H1 (cell line): ENCODE data around the gene NCOA5. TPM values are rescaled to one million over a fixed set of nuclear protein-coding genes. Genes with fewer than 3 reads are reported as not detected.

Experiments
- ATF3 ChIP-seq: IDR thresholded peaks from 2 replicates; pipeline ENCODE4 v1.6.1; 2011; ENCODE audit warnings: low read depth, mild to moderate bottlenecking, low read length; ENCODE audit not compliant: insufficient read depth
- CBX5 ChIP-seq: fragments of 300-800, 300-1000 bp; sonication (generic); IDR thresholded peaks from 2 replicates; pipeline ENCODE4 v1.7.1; 2016; ENCODE audit warnings: antibody characterized with exemption, low read length, low read depth
- CHD7 ChIP-seq: fragments of 300-600 bp; sonication (generic); IDR thresholded peaks from 2 replicates; pipeline ENCODE4 v1.7.1; 2012; ENCODE audit warnings: low read length, moderate library complexity, mild to moderate bottlenecking, inconsistent platforms; ENCODE audit not compliant: insufficient replicate concordance
- CTBP2 ChIP-seq: IDR thresholded peaks from 2 replicates; pipeline ENCODE4 v1.7.0; 2011; ENCODE audit warnings: borderline replicate concordance, mild to moderate bottlenecking, moderate library complexity, mixed read lengths, low read length; ENCODE audit not compliant: insufficient read depth, insufficient read length
- FOSL1 ChIP-seq: IDR thresholded peaks from 2 replicates; pipeline ENCODE4 v1.6.1; 2011; ENCODE audit warnings: mild to moderate bottlenecking, low read depth, low read length, moderate library complexity; ENCODE audit not compliant: insufficient read depth
- HDAC2 ChIP-seq, 2 experiments: fragments of 300-600 bp in 1 of 2; sonication (generic) in 1 of 2; IDR thresholded peaks; 2 replicates each; pipeline ENCODE4 v1.6.1; 2011 to 2012; ENCODE audit warnings: low read depth in 2 of 2, low read length in 2 of 2, mild to moderate bottlenecking in 2 of 2, moderate library complexity in 2 of 2, borderline replicate concordance in 1 of 2, inconsistent platforms in 1 of 2
- JUND ChIP-seq: IDR thresholded peaks from 2 replicates; pipeline ENCODE4 v1.6.1; 2011; ENCODE audit warnings: mild to moderate bottlenecking, improper control_type of control experiment, low read length
- POLR2AphosphoS5 ChIP-seq: IDR thresholded peaks from 2 replicates; pipeline ENCODE4 v1.6.1; 2011; ENCODE audit warnings: low read depth, low read length
- RAD21 ChIP-seq, 2 experiments: IDR thresholded peaks in 1 of 2; conservative IDR thresholded peaks in 1 of 2; 2 replicates each; pipeline ENCODE4 v1.6.1; 2011; ENCODE audit warnings: low read depth in 2 of 2, low read length in 2 of 2, improper control_type of control experiment in 1 of 2, inconsistent platforms in 1 of 2, mild to moderate bottlenecking in 1 of 2, moderate library complexity in 1 of 2
- polyA plus RNA-seq, 7 experiments: library from polyadenylated mRNA; depleted of rRNA in 3 of 7; stranded (reverse) in 5 of 7; unstranded in 2 of 7; fragments of >200 nt in 5 of 7; fragments of 200-250 nt in 2 of 7; gene quantifications; 1 replicate in 5 of 7; 2 replicates in 1 of 7; 4 replicates in 1 of 7; pipeline versions ENCODE4 v1.2.1 to v1.2.3, GENCODE V29; 2011 to 2013; ENCODE audit warnings: missing spikeins in 2 of 7, mixed read lengths in 2 of 7
- total RNA-seq: library from RNA; stranded (reverse); fragmentation: NEBNext Ultra II Directional; extraction: Animal tissue kit (Norgen Biotek cat#: 25700); gene quantifications from 2 replicates; pipeline ENCODE4 v1.2.1, GENCODE V29; 2021
- TF ChIP-seq, protein P1 (sequence below): IDR thresholded peaks from 2 replicates; pipeline ENCODE4 v1.6.1; 2012; ENCODE audit warnings: inconsistent platforms

The NCOA5 gene
- total and polyA plus RNA-seq, 2 of the 8 experiments (the other 6 are each of a cell fraction or from before 2014, with no cell fraction given): 20.4 to 29.0 TPM

- TF ChIP-seq CHD7 (no peak), FOSL1 (no peak), RAD21 (IDR thresholded peaks at IDR 0.05 in 1 of 2, conservative IDR thresholded peaks at IDR 0.05 in 1 of 2; ENCODE audit: low read depth in 2 of 2, low read length in 2 of 2) (no peak), HDAC2 (IDR thresholded peaks at IDR 0.05; ENCODE audit: borderline replicate concordance in 1 of 2, low read depth in 2 of 2, low read length in 2 of 2) (no peak), CBX5 (no peak), JUND (no peak), POLR2AphosphoS5 (no peak), CTBP2 (no peak), ATF3 (no peak)
- TF ChIP-seq, protein P1, sequence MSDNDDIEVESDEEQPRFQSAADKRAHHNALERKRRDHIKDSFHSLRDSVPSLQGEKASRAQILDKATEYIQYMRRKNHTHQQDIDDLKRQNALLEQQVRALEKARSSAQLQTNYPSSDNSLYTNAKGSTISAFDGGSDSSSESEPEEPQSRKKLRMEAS: no peak
These were observed 66.6 kb downstream of the NCOA5 start (continued) for GRCh38 chr20:46023148-46023484.
